HepG2 (cell line): Measurements from ENCODE around the gene IQSEC1. TPM values are rescaled to one million over a fixed set of nuclear protein-coding genes. Genes with fewer than 3 reads are reported as not detected.

Experiments used
- CBFB ChIP-seq: sonication (generic); formaldehyde crosslinking; IDR thresholded peaks from 2 replicates; pipeline ENCODE4 v1.4.0; 2020; ENCODE audit warnings: missing genetic modification reagents
- EHMT2 ChIP-seq: fragments of 200-600 bp; sonication (generic); IDR thresholded peaks from 2 replicates; pipeline ENCODE4 v1.7.0; 2017; ENCODE audit warnings: antibody characterized with exemption, low read depth, low read length, borderline replicate concordance
- ESRRA ChIP-seq: sonication (generic); formaldehyde crosslinking; IDR thresholded peaks from 2 replicates; pipeline ENCODE4 v1.5.1; 2020; ENCODE audit warnings: mild to moderate bottlenecking, low read depth, missing genetic modification reagents
- GABPB1 ChIP-seq: IDR thresholded peaks from 2 replicates; pipeline ENCODE4 v1.6.1; 2016; ENCODE audit warnings: mild to moderate bottlenecking, missing genetic modification reagents, moderate library complexity, missing compliant biosample characterization
- ONECUT2 ChIP-seq: sonication (generic); formaldehyde crosslinking; IDR thresholded peaks from 2 replicates; pipeline ENCODE4 v1.4.0; 2020; ENCODE audit warnings: missing genetic modification reagents
- PHF21A ChIP-seq: sonication (generic); formaldehyde crosslinking; IDR thresholded peaks from 2 replicates; pipeline ENCODE4 v1.5.0; 2020; ENCODE audit warnings: mild to moderate bottlenecking, missing genetic modification reagents
- RBAK ChIP-seq: sonication (generic); formaldehyde crosslinking; IDR thresholded peaks from 2 replicates; pipeline ENCODE4 v1.5.1; 2020; ENCODE audit warnings: mild to moderate bottlenecking, missing genetic modification reagents
- TOE1 ChIP-seq: sonication (generic); formaldehyde crosslinking; IDR thresholded peaks from 2 replicates; pipeline ENCODE4 v1.4.0; 2020; ENCODE audit warnings: mild to moderate bottlenecking, missing genetic modification reagents
- WIZ ChIP-seq: sonication (generic); formaldehyde crosslinking; IDR thresholded peaks from 2 replicates; pipeline ENCODE4 v1.5.1; 2020; ENCODE audit warnings: mild to moderate bottlenecking, missing genetic modification reagents
- ZNF207 ChIP-seq: fragments of 450-650 bp; IDR thresholded peaks from 2 replicates; pipeline ENCODE4 v1.6.1; 2016; ENCODE audit warnings: antibody characterized with exemption, borderline replicate concordance
- ZNF672 ChIP-seq: sonication (generic); formaldehyde crosslinking; IDR thresholded peaks from 2 replicates; pipeline ENCODE4 v1.8.1; 2022; ENCODE audit warnings: missing genetic modification reagents
- ZNF761 ChIP-seq: sonication (generic); formaldehyde crosslinking; conservative IDR thresholded peaks from 2 replicates; pipeline ENCODE4 v1.4.0; 2020; ENCODE audit warnings: mild to moderate bottlenecking, missing genetic modification reagents
- polyA plus RNA-seq, 8 experiments: library from polyadenylated mRNA; depleted of rRNA in 3 of 8; stranded (reverse) in 7 of 8; unstranded in 1 of 8; fragments of >200 nt; fragmentation: Illumina TruSeq in 4 of 8; extraction: Trizol in 4 of 8; gene quantifications; 2 replicates each; pipeline versions ENCODE4 v1.2.1 to v1.2.3, GENCODE V29; 2011 to 2016; ENCODE audit warnings: low read depth in 4 of 8, missing spikeins in 1 of 8, mixed read lengths in 1 of 8; ENCODE audit not compliant: insufficient read depth in 1 of 8
- total RNA-seq, 5 experiments: library from RNA; depleted of rRNA; stranded (reverse); fragments of >200 nt; fragmentation: Illumina TruSeq; extraction: Trizol; gene quantifications; 2 replicates each; pipeline ENCODE4 v1.2.3, GENCODE V29; 2016; ENCODE audit warnings: low read depth in 1 of 5
- TF ChIP-seq, protein P1 (sequence below): sonication (generic); formaldehyde crosslinking; IDR thresholded peaks from 2 replicates; pipeline ENCODE4 v1.4.0; 2020; ENCODE audit warnings: missing genetic modification reagents
- TF ChIP-seq, protein P2 (sequence below): sonication (generic); formaldehyde crosslinking; IDR thresholded peaks from 2 replicates; pipeline ENCODE4 v1.4.0; 2020; ENCODE audit warnings: missing genetic modification reagents, borderline replicate concordance
- TF ChIP-seq, protein P3 (sequence below): sonication (generic); formaldehyde crosslinking; IDR thresholded peaks from 2 replicates; pipeline ENCODE4 v1.8.1; 2023; ENCODE audit warnings: mild to moderate bottlenecking, inconsistent platforms, moderate library complexity, missing genetic modification reagents, borderline replicate concordance
- TF ChIP-seq, protein P4 (sequence below): sonication (generic); formaldehyde crosslinking; IDR thresholded peaks from 2 replicates; pipeline ENCODE4 v1.4.0; 2020; ENCODE audit warnings: missing genetic modification reagents, mild to moderate bottlenecking, borderline replicate concordance
- TF ChIP-seq, protein P5 (sequence below): IDR thresholded peaks from 2 replicates; pipeline ENCODE4 v1.6.1; 2018; ENCODE audit warnings: missing genetic modification reagents, mild to moderate bottlenecking, missing compliant biosample characterization

Gene IQSEC1
- total and polyA plus RNA-seq, 2 of the 13 experiments (the other 11 are each of a cell fraction or from before 2014, with no cell fraction given), result 17.4 to 20.2 TPM

DNA sequence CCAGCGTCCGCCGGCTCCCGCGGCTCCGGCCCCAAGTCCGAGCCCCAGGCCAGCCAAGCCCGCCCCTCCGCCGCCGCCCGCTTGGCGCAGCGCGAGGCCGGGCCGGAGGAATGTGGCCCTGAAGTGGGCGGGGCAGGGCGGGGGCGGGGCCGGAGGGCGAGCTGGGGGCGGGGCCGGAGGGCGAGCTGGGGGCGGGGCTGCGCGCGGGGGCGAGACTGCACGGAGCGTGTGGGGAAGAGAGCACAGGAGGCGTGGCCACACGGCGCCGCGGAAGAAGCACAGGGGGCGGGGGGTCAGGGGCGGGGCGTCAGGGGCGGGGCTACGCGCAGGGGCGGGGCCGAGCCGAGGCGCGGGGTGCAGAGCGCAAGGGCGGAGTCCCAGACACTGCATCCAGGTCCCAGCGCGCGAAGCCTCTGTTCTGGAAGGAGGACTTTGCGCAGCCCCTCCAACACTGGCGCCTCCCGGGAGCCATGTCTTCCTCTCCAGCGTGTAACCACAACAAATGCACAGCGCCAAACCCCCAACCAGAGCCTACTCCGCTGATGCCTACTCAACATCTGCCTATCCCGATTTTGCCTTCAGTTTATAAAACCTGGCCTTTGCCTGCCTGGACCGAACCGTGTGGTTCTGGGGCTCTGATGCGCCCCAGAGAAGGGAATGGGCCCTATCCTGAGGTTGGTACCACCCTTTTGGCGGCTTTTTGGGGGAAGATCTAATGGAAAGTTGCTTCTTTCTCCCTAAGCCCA is 105.5 kb downstream of the IQSEC1 start (continued):
- TF ChIP-seq ONECUT2 (CRISPR knock-in tag) (no peak), GABPB1 (no peak; the same call in 1 of the 2 replicates), ESRRA (CRISPR knock-in tag) (no peak), EHMT2 (no peak), WIZ (no peak), ZNF672 (CRISPR knock-in tag) (no peak), RBAK (CRISPR knock-in tag) (no peak), ZNF761 (CRISPR knock-in tag) (no peak), TOE1 (CRISPR knock-in tag) (no peak), ZNF207 (no peak), PHF21A (CRISPR knock-in tag) (no peak), CBFB (CRISPR knock-in tag) (no peak)
- TF ChIP-seq, protein P1, sequence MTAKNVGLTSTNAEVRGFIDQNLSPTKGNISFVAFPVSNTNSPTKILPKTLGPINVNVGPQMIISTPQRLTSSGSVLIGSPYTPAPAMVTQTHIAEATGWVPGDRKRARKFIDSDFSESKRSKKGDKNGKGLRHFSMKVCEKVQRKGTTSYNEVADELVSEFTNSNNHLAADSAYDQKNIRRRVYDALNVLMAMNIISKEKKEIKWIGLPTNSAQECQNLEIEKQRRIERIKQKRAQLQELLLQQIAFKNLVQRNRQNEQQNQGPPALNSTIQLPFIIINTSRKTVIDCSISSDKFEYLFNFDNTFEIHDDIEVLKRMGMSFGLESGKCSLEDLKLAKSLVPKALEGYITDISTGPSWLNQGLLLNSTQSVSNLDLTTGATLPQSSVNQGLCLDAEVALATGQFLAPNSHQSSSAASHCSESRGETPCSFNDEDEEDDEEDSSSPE (CRISPR knock-in tag), result peak; percentile 84
- TF ChIP-seq, protein P2, sequence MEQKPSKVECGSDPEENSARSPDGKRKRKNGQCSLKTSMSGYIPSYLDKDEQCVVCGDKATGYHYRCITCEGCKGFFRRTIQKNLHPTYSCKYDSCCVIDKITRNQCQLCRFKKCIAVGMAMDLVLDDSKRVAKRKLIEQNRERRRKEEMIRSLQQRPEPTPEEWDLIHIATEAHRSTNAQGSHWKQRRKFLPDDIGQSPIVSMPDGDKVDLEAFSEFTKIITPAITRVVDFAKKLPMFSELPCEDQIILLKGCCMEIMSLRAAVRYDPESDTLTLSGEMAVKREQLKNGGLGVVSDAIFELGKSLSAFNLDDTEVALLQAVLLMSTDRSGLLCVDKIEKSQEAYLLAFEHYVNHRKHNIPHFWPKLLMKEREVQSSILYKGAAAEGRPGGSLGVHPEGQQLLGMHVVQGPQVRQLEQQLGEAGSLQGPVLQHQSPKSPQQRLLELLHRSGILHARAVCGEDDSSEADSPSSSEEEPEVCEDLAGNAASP (CRISPR knock-in tag), result 0 out of 2 replicates have a peak, but pooled peaks have one; percentile 24
- TF ChIP-seq, protein P3, sequence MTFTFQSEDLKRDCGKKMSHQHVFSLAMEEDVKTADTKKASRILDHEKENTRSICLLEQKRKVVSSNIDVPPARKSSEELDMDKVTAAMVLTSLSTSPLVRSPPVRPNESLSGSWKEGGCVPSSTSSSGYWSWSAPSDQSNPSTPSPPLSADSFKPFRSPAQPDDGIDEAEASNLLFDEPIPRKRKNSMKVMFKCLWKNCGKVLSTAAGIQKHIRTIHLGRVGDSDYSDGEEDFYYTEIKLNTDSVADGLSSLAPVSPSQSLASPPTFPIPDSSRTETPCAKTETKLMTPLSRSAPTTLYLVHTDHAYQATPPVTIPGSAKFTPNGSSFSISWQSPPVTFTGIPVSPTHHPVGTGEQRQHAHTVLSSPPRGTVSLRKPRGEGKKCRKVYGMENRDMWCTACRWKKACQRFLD (CRISPR knock-in tag), result no peak
- TF ChIP-seq, protein P4, sequence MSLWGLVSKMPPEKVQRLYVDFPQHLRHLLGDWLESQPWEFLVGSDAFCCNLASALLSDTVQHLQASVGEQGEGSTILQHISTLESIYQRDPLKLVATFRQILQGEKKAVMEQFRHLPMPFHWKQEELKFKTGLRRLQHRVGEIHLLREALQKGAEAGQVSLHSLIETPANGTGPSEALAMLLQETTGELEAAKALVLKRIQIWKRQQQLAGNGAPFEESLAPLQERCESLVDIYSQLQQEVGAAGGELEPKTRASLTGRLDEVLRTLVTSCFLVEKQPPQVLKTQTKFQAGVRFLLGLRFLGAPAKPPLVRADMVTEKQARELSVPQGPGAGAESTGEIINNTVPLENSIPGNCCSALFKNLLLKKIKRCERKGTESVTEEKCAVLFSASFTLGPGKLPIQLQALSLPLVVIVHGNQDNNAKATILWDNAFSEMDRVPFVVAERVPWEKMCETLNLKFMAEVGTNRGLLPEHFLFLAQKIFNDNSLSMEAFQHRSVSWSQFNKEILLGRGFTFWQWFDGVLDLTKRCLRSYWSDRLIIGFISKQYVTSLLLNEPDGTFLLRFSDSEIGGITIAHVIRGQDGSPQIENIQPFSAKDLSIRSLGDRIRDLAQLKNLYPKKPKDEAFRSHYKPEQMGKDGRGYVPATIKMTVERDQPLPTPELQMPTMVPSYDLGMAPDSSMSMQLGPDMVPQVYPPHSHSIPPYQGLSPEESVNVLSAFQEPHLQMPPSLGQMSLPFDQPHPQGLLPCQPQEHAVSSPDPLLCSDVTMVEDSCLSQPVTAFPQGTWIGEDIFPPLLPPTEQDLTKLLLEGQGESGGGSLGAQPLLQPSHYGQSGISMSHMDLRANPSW (CRISPR knock-in tag), result no peak
- TF ChIP-seq, protein P5, sequence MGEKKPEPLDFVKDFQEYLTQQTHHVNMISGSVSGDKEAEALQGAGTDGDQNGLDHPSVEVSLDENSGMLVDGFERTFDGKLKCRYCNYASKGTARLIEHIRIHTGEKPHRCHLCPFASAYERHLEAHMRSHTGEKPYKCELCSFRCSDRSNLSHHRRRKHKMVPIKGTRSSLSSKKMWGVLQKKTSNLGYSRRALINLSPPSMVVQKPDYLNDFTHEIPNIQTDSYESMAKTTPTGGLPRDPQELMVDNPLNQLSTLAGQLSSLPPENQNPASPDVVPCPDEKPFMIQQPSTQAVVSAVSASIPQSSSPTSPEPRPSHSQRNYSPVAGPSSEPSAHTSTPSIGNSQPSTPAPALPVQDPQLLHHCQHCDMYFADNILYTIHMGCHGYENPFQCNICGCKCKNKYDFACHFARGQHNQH (CRISPR knock-in tag), result 0 out of 2 replicates have a peak, but pooled peaks have one; percentile 30
